Esophagus squamous epithelium (tissue), 5 donors: ENCODE measurements around the gene AMH. TPM values are rescaled to one million over a fixed set of nuclear protein-coding genes. Genes with fewer than 3 reads are reported as not detected.
A peak's percentile ranks its signal among the peaks of the same experiment; 100 is the strongest.

ENCODE experiments used
- DNase-seq: peaks from one replicate; lab custom pipeline; 2025; lab: John Stamatoyannopoulos, UW
- H3K27ac ChIP-seq, 4 donors: fragments of 200-600 bp; sonication (generic); one replicate each; pipeline ENCODE4 v1.5.1; 2016 to 2019; ENCODE audit warnings: mild to moderate bottlenecking in 1 of 4
- H3K27me3 ChIP-seq, 4 donors: fragments of 200-600 bp; sonication (generic); 1 replicate in 3 of 4; 2 replicates in 1 of 4; pipeline versions ENCODE4 v1.5.1 to v1.6.0; 2017 to 2021; ENCODE audit warnings: antibody characterized with exemption in 1 of 4
- H3K36me3 ChIP-seq, 3 donors: fragments of 200-600 bp; sonication (generic); one replicate each; pipeline ENCODE4 v1.5.1; 2016 to 2019
- H3K4me1 ChIP-seq, 3 donors: fragments of 200-600 bp; sonication (generic); one replicate each; pipeline ENCODE4 v1.5.1; 2017 to 2019
- H3K4me3 ChIP-seq, 4 donors: fragments of 200-600 bp; sonication (generic); 1 replicate in 3 of 4; 2 replicates in 1 of 4; pipeline ENCODE4 v1.5.1; 2016 to 2019; ENCODE audit warnings: mild to moderate bottlenecking in 2 of 4, moderate library complexity in 1 of 4
- H3K9me3 ChIP-seq, 3 donors: fragments of 200-600 bp; sonication (generic); one replicate each; pipeline ENCODE4 v1.5.1; 2016 to 2019
- POLR2A ChIP-seq, 4 donors: fragments of 450-650 bp; IDR thresholded peaks; one replicate each; pipeline ENCODE4 v1.6.1; 2017; ENCODE audit warnings: antibody characterized with exemption in 4 of 4, mild to moderate bottlenecking in 4 of 4, moderate library complexity in 3 of 4
- WGBS, 2 donors: methylation state at CpG; one replicate each; pipeline ENCODE4 v1.1.5; 2018; 5-methylcytosine and 5-hydroxymethylcytosine counted together
- intact Hi-C: fragments of 100-400 bp; cut with DNase I; formaldehyde crosslinking; loops from one replicate; pipeline ENCODE4 v1.15.0; 2022
- total RNA-seq, 4 donors: library from RNA; depleted of rRNA; stranded (reverse); fragments of >200 nt; gene quantifications; one replicate each; pipeline ENCODE4 v1.1.0, GENCODE V29; 2016
- TF ChIP-seq, protein P1 (sequence below), 6 experiments: fragments of 450-650 bp in 4 of 6; fragments of 200-600 bp in 2 of 6; sonication (generic) in 2 of 6; IDR thresholded peaks; one replicate each; pipeline ENCODE4 v1.5.1; 2016 to 2019; ENCODE audit warnings: antibody characterized with exemption in 6 of 6, mild to moderate bottlenecking in 4 of 6, moderate library complexity in 4 of 6
- donor health status: DM: yes; HTN: yes; CAD: no.

AMH gene
- total RNA-seq, 4 donors from 2014 or later: 0.76 to 1.1 (median 0.88) TPM; not detected in 1

DNA sequence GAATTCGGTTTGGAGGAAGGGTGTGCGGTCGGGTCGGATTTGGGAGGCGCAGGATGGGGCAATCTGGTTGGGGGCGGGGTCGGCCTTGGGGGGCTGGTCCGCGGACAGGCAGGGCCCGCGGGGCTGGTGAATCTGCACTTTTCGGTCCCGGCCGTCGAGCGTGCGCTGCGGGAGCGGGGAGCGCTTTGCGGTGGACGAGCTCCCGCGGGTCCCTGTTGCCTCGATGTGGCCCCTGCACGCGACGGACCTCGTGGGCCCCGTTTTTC, 21.0 kb downstream of the AMH start:
- peak overlapping the region; percentile 99 to 100 (median 100) for H3K27ac ChIP-seq
- H3K4me1 ChIP-seq: peaks cover 37 to 70% (median 55%) of the 10 kb centered on the region in 3 donors
- no peaks in the 10 kb centered on the region for H3K9me3 ChIP-seq
- no peak for TF ChIP-seq POLR2A (IDR thresholded peaks at IDR 0.05)
- TF ChIP-seq, protein P1, sequence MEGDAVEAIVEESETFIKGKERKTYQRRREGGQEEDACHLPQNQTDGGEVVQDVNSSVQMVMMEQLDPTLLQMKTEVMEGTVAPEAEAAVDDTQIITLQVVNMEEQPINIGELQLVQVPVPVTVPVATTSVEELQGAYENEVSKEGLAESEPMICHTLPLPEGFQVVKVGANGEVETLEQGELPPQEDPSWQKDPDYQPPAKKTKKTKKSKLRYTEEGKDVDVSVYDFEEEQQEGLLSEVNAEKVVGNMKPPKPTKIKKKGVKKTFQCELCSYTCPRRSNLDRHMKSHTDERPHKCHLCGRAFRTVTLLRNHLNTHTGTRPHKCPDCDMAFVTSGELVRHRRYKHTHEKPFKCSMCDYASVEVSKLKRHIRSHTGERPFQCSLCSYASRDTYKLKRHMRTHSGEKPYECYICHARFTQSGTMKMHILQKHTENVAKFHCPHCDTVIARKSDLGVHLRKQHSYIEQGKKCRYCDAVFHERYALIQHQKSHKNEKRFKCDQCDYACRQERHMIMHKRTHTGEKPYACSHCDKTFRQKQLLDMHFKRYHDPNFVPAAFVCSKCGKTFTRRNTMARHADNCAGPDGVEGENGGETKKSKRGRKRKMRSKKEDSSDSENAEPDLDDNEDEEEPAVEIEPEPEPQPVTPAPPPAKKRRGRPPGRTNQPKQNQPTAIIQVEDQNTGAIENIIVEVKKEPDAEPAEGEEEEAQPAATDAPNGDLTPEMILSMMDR (IDR thresholded peaks at IDR 0.05): no peak
- H3K4me3 ChIP-seq: peak overlapping the region; percentile 84 to 98 (median 94)
- WGBS, 2 donors: 0% methylated on average over 2 to 13 of the region's 30 CpGs
- intact Hi-C loops: loop anchor here (2.0 to 5.0 kb wide), 2 partner anchors 33 to 57 kb away; partner anchors contain the start of genes LSM7, PLEKHJ1, SF3A2 and SPPL2B
- H3K36me3 ChIP-seq: peaks cover 10 to 31% (median 15%) of the 10 kb centered on the region in 3 donors
- DNase-seq: no peak
- no peaks in the 10 kb centered on the region for H3K27me3 ChIP-seq

DNA sequence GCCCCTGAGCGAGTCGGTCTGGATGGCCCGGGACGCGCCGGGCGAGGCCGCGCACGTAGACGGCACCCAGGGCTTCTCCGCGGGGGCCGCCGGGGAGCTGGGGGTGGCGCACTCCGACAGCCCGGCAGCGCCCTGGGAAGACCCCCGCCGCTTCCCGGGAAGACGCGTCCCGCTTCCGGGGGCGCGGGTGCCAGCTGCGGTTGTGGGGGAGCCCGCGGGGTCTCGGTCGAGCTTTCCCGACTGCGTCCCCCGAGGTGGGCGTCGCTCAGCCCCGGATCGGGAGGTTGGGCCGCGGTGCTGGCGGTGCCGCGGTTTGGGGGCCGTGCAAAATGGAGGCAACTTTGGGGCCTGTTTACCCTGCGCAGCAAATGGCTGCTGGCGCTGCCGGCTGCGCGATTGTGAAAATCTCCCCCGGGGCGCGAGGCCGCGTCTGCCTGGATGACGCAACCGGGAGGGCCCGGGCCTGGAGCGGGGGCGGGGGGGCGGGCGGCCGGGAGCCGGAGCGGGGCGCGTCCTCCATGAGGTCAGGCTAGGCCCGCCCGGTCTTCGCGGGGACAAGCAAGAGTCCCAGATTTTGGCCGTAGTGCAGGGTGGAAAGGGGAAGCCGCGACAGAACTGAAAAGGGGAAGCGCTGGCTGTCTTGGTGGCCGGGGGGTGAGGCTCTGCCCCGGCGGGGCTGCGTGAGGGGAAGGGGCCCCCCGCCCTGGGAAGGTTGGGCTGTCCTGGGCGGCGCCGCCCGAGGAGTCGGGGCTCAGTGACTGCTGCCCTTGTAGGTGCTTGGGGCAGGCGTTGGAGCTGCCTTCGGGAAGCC, 21.5 kb downstream of the AMH start:
- H3K9me3 ChIP-seq: no peaks in the 10 kb centered on the region
- TF ChIP-seq, protein P1 (IDR thresholded peaks at IDR 0.05): no peak
- TF ChIP-seq POLR2A (IDR thresholded peaks at IDR 0.05): peak in 2 of 4 donors; percentile 67 to 80
- H3K36me3 ChIP-seq: peaks cover 10 to 36% (median 15%) of the 10 kb centered on the region in 3 donors
- peak; percentile 58 for DNase-seq
- intact Hi-C loops: loop anchor here (2.0 to 5.0 kb wide), 2 partner anchors 34 to 57 kb away; partner anchors contain the start of genes LSM7, PLEKHJ1, SF3A2 and SPPL2B
- peak overlapping the region; percentile 84 to 98 (median 94) for H3K4me3 ChIP-seq
- H3K27me3 ChIP-seq: no peaks in the 10 kb centered on the region
- H3K4me1 ChIP-seq: peaks cover 42 to 75% (median 59%) of the 10 kb centered on the region in 3 donors
- H3K27ac ChIP-seq: peak overlapping the region; percentile 99 to 100 (median 100)
- WGBS, 2 donors: 0% methylated on average over 8 of the region's 88 CpGs; no CpG with 5 or more reads in 1 of the 2 donors

DNA sequence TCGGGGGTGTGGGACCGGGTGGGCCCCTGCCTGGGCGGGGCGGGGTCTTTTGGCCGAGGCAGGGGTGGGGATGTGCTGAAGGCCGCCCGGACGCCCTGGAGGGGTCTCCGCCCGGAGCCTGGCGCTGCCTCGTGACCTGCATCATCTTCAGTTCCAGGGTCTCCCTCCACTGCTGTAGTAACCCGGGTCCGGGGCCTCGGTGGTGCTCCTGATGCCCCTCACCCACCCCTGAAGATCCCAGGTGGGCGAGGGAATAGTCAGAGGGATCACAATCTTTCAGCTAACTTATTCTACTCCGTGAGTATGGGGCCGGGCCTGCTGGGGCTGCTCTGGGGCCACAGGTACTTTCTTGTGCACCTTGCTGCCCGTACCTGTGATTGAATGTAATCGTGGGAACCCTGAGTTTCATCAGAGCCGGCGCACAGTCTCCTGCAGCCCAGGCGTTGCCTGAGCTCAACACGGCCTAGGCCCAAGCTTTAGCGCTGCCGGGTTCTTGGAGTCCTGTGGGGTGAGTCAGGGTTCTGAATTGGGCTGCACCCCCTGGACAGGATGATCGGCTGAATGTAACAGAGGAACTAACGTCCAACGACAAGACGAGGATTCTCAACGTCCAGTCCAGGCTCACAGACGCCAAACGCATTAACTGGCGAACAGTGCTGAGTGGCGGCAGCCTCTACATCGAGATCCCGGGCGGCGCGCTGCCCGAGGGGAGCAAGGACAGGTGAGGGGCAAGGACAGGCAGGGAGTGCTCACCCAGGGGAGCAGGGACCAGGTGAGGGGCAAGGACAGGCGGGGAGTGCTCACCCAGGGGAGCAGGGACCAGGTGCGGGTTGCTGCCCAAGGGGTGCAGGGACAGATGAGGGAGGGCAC, 22.3 kb downstream of the AMH start:
- no peaks in the 10 kb centered on the region for H3K9me3 ChIP-seq
- H3K36me3 ChIP-seq: peaks cover 10 to 44% (median 15%) of the 10 kb centered on the region in 3 donors
- WGBS, 2 donors: 15 to 21% methylated on average over 7 to 9 of the region's 43 CpGs
- no peaks in the 10 kb centered on the region for H3K27me3 ChIP-seq
- DNase-seq: no peak
- peak overlapping the region; percentile 84 to 98 (median 94) for H3K4me3 ChIP-seq
- intact Hi-C loops: loop anchor here (2.0 to 5.0 kb wide), 2 partner anchors 35 to 56 kb away; partner anchors contain the start of genes LSM7, PLEKHJ1, SF3A2 and SPPL2B
- TF ChIP-seq POLR2A (IDR thresholded peaks at IDR 0.05): peak in 1 of 4 donors; percentile 37
- TF ChIP-seq, protein P1 (IDR thresholded peaks at IDR 0.05): no peak
- H3K4me1 ChIP-seq: peaks cover 50 to 81% (median 59%) of the 10 kb centered on the region in 3 donors
- peak overlapping the region; percentile 99 to 100 (median 100) for H3K27ac ChIP-seq

DNA sequence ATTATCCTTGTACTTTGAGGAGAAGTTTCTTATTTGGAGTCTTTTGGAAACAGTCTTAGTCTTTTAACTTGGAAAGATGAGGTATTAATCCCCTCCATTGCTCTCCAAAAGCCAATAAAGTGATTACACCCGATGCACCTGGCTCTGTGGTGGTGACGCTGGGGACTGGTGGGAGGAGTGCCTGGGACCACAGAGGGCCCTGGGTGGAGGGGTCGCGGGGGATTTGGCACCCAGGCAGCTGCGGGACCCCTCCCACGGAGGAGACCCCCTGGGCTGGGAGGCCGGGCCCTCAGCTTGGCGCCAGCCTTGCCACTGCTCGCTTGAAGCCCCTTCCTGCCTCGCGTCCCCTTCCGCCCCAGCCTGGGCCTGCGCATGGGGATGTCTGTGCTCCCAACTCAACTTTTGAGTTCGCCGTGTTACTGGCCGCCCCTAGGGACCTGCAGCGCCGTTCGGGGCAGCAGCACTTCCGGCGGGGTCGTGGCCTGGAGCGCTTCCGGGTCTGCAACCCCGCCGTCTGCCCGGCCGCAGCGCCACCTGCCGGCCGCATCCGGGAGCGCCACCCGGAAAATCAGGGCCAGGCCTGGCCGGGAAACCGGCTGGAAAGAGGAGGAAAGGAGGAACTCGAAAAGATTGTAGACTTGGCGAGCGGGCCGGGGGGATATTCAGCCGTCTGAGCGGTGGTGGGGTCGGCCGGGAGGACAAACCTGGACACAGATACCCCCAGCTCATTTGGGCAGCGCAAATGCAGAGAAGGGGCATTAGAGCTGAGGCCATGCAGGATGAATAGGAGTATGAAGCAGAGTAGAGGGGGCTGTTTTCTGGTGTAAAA, 24.4 kb downstream of the AMH start:
- H3K9me3 ChIP-seq: no peaks in the 10 kb centered on the region
- peak overlapping the region in 3 of 4 donors; percentile 15 to 96 (median 29) for H3K4me3 ChIP-seq
- TF ChIP-seq, protein P1 (IDR thresholded peaks at IDR 0.05): peak; percentile 97 to 99 (median 98)
- TF ChIP-seq POLR2A (IDR thresholded peaks at IDR 0.05): peak in 1 of 4 donors; percentile 47
- WGBS, 2 donors: 14 to 16% methylated on average over 9 to 17 of the region's 45 CpGs
- peak overlapping the region; percentile 48 to 100 (median 88) for H3K27ac ChIP-seq
- no peak for DNase-seq
- intact Hi-C loops: loop anchor here (5.0 kb wide), 1 partner anchor 54 kb away; the partner anchor contains the start of genes LSM7 and SPPL2B
- H3K36me3 ChIP-seq: peaks cover 10 to 47% (median 15%) of the 10 kb centered on the region in 3 donors
- peaks cover 50 to 65% (median 51%) of the 10 kb centered on the region in 3 donors for H3K4me1 ChIP-seq
- no peaks in the 10 kb centered on the region for H3K27me3 ChIP-seq
